Keratinocyte (primary cell): ENCODE results near the gene ITGB1BP1.

Experiments used
- EZH2 ChIP-seq: IDR thresholded peaks from one replicate; pipeline ENCODE4 v1.6.1; 2012; ENCODE audit warnings: inconsistent platforms, mild to moderate bottlenecking, low read length, moderate library complexity
- TF ChIP-seq, protein P1 (sequence below), 3 experiments: IDR thresholded peaks in 1 of 3; conservative IDR thresholded peaks in 1 of 3; optimal IDR thresholded peaks in 1 of 3; 2 replicates in 2 of 3; 3 replicates in 1 of 3; pipeline versions ENCODE3 to v1.5.1; 2011; ENCODE audit warnings: low read length in 3 of 3, mild to moderate bottlenecking in 3 of 3, moderate library complexity in 2 of 3, control low read depth in 1 of 3, inconsistent platforms in 1 of 3; ENCODE audit not compliant: insufficient read depth in 2 of 3; ENCODE audit errors: extremely low read depth in 1 of 3

GRCh38 chr2:9388199-9388681 is 35.1 kb downstream of the ITGB1BP1 start:
- TF ChIP-seq, protein P1, sequence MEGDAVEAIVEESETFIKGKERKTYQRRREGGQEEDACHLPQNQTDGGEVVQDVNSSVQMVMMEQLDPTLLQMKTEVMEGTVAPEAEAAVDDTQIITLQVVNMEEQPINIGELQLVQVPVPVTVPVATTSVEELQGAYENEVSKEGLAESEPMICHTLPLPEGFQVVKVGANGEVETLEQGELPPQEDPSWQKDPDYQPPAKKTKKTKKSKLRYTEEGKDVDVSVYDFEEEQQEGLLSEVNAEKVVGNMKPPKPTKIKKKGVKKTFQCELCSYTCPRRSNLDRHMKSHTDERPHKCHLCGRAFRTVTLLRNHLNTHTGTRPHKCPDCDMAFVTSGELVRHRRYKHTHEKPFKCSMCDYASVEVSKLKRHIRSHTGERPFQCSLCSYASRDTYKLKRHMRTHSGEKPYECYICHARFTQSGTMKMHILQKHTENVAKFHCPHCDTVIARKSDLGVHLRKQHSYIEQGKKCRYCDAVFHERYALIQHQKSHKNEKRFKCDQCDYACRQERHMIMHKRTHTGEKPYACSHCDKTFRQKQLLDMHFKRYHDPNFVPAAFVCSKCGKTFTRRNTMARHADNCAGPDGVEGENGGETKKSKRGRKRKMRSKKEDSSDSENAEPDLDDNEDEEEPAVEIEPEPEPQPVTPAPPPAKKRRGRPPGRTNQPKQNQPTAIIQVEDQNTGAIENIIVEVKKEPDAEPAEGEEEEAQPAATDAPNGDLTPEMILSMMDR (optimal IDR thresholded peaks at IDR 0.05 in 1 of 3, IDR thresholded peaks at IDR 0.05 in 1 of 3, conservative IDR thresholded peaks at IDR 0.05 in 1 of 3; ENCODE audit: extremely low read depth in 1 of 3, insufficient read depth in 2 of 3, low read length in 3 of 3): no peak
- no peak for TF ChIP-seq EZH2
